ENCODE measurements around the gene FMN1. TPM values are rescaled to one million over a fixed set of nuclear protein-coding genes. Genes with fewer than 3 reads are reported as not detected.

The FMN1 gene
- total RNA-seq, 1 donor from 2014 or later: 1.6 TPM

- Mint-ChIP-seq H3K4me1 (peaks cover 18% of the 10 kb centered on the region), H3K27ac (no peak overlapping the region), H3K36me3 (no peaks in the 10 kb centered on the region), H3K9me3 (no peaks in the 10 kb centered on the region), H3K27me3 (ENCODE audit: low read depth) (peaks cover 4% of the 10 kb centered on the region), H3K4me3 (no peak overlapping the region)
- TF ChIP-seq CTCF (IDR thresholded peaks at IDR 0.05; ENCODE audit: unreplicated experiment): no peak
- DNase-seq (ENCODE audit: low spot score in 2 of 2, unreplicated experiment in 2 of 2): no peak
Measured at GRCh38 chr15:33086500-33087121, 107.9 kb downstream of the FMN1 start.

GRCh38 chr15:33084661-33085060 lies 109.9 kb downstream of the FMN1 start:
- peaks cover 12% of the 10 kb centered on the region for H3K4me1 Mint-ChIP-seq
- no peaks in the 10 kb centered on the region for H3K36me3 Mint-ChIP-seq
- peaks cover 4% of the 10 kb centered on the region for H3K27me3 Mint-ChIP-seq (ENCODE audit: low read depth)
- H3K27ac Mint-ChIP-seq: no peak overlapping the region
- no peak overlapping the region for H3K4me3 Mint-ChIP-seq
- DNase-seq (ENCODE audit: low spot score in 2 of 2, unreplicated experiment in 2 of 2): no peak
- no peaks in the 10 kb centered on the region for H3K9me3 Mint-ChIP-seq
- no peak for TF ChIP-seq CTCF (IDR thresholded peaks at IDR 0.05; ENCODE audit: unreplicated experiment)

GRCh38 chr15:33083232-33084081 lies 111.1 kb downstream of the FMN1 start:
- H3K36me3 Mint-ChIP-seq: no peaks in the 10 kb centered on the region
- peak overlapping the region; percentile 14 for H3K27ac Mint-ChIP-seq
- peaks cover 3% of the 10 kb centered on the region for H3K27me3 Mint-ChIP-seq (ENCODE audit: low read depth)
- no peaks in the 10 kb centered on the region for H3K9me3 Mint-ChIP-seq
- H3K4me3 Mint-ChIP-seq: no peak overlapping the region
- peaks cover 12% of the 10 kb centered on the region for H3K4me1 Mint-ChIP-seq
- DNase-seq (ENCODE audit: low spot score in 2 of 2, unreplicated experiment in 2 of 2): no peak
- no peak for TF ChIP-seq CTCF (IDR thresholded peaks at IDR 0.05; ENCODE audit: unreplicated experiment)

- H3K9me3 Mint-ChIP-seq: no peaks in the 10 kb centered on the region
- no peak for TF ChIP-seq CTCF (IDR thresholded peaks at IDR 0.05; ENCODE audit: unreplicated experiment)
- H3K4me1 Mint-ChIP-seq: peaks cover 12% of the 10 kb centered on the region
- H3K36me3 Mint-ChIP-seq: no peaks in the 10 kb centered on the region
- no peak for DNase-seq (ENCODE audit: low spot score in 2 of 2, unreplicated experiment in 2 of 2)
- H3K27me3 Mint-ChIP-seq (ENCODE audit: low read depth): peaks cover 11% of the 10 kb centered on the region
- no peak overlapping the region for H3K4me3 Mint-ChIP-seq
- no peak overlapping the region for H3K27ac Mint-ChIP-seq
Measured at GRCh38 chr15:33080006-33080405, 114.5 kb downstream of the FMN1 start.

- Mint-ChIP-seq H3K4me1 (peaks cover 5% of the 10 kb centered on the region), H3K9me3 (no peaks in the 10 kb centered on the region), H3K27me3 (ENCODE audit: low read depth) (peaks cover 19% of the 10 kb centered on the region), H3K4me3 (no peak overlapping the region), H3K36me3 (no peaks in the 10 kb centered on the region), H3K27ac (no peak overlapping the region)
- no peak for TF ChIP-seq CTCF (IDR thresholded peaks at IDR 0.05; ENCODE audit: unreplicated experiment)
- no peak for DNase-seq (ENCODE audit: low spot score in 2 of 2, unreplicated experiment in 2 of 2)
Measured at GRCh38 chr15:33078607-33079006, 115.9 kb downstream of the FMN1 start.

All from mesothelial cell of epicardium (in vitro differentiated cells).